Stromal cell of bone marrow (primary cell): Measurements from ENCODE around the gene TOMM5.

Experiments used
- DNase-seq: peaks from one replicate; pipeline ENCODE4 v3.0.0-alpha.2; 2012; ENCODE audit warnings: low read depth

The TOMM5 gene

DNA sequence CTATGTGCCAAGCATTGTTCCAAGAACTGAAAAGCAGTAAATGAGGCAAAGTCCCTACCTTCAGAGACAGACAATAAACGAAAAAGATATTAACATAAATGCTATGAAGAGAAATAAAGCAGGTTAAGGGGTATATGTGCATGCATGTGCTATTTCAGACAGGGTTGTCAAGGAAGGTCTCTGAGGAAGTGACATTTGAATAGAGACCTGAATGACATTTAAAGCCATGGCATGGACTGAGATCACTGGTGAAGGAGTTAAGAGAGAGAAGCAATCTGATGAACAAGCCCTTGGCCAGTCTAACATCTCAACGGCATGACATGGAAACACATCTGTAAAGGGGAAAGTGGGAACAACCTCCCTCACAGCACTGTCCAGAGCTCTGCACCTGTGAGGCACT lies 30.7 kb downstream of the TOMM5 start:
- DNase-seq, result no peak

DNA sequence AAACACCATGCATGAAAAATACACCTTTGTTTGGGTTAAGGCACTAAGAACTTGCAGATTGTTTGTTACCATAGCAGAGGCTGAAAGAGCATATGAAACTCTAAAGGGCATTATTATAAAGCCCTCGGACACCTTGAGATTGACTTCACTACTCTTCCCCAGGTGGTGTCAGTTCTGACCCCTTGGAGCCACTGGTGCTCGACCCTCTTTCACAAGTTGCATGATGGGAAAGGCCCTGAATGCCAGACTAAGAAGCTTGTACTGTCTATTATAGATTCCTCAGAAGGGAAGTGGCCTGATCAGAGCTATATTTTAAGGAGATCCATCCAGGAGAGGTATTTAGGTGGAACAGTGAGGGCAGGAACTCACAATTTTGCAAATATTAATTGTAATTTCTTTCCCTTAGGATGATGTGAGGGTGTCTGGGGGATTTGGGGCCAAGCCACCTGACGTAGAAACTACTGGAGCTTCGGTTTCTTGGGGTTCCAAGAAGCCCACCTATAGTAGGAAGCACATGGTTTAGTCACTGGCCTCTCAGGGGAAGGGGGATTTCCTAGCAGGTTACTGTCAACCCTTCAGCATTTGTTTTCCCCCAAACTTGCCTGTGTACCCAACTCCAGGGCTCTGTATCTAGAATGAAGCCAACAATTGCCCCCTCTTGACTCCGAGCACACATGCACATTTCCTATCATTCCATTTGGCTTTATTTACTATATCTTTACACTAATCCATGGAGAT lies 32.4 kb downstream of the TOMM5 start:
- DNase-seq, result no peak

DNA sequence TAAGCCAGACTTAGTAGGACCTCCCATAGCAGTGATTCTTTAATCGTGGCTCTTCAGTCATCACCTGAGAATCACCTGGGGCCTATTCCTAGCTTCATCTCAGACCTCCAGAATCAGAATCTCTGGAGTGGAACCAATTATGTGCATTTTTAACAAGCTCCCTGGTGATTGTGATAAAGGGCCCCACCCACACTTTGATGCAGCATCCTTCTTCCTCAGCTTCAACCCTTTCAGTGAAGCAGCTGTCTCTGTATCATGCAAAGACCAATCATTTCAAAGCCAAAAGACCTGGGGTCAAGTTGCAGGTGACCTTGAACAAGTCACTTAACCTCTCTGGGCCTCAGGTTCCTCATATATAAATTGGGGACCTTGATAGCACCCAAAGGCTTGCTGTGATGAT lies 33.3 kb downstream of the TOMM5 start:
- DNase-seq, result no peak

DNA sequence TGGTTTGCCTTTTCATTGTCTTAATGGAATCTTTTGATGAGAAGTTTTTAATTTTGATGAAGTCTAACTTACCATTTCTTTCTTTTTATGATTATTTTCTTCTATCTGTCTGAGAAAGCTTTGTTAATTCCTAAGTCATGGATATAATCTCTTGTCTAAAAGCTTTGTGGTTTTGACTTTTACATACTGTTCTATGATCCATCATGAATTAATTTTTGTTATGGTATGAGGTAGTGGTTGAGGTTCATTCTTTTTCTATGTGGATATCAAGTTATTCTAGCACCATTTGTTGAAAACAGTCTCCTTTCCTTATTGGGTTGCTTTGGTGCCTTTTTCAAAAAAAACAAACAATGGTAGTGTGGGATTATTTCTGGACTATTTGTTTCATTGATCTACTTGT lies 36.6 kb downstream of the TOMM5 start:
- no peak for DNase-seq

DNA sequence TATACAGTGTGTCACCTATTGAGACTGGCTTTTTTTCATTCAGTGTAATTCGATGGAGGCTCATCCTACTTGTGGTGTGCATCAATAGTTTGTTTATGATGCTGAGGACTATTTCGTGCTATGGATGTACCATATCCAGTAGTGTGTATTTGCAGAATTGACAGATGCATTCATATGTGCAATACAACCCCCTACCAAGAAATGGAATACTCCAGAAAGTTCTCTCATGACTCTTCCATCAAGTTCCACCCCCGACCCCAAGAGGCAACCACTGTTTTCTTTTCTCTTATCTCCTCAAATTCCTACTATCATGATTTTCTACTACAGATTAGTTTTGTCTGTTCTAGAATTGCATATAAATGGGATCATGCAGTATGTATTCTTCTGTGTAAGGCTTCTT lies 38.1 kb downstream of the TOMM5 start:
- no peak for DNase-seq

DNA sequence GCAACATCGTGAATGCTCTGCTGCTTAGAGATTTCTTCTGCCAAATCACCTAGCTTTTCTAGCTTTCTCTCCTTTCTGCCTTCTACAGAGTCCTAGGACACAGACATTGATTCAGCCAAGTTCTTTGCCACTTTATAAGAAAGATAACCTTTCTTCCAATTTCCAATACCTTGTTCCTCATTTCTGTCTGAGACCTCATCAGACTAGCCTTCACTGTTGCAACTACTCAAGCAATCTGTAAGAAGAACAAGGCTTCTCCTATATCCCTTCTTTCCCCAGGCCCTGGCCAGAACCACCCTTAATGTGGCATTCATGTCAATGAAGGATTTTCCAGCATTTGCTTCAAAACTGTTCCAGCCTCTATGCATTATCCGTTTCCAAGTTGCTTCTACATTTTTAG lies 40.5 kb downstream of the TOMM5 start:
- DNase-seq, result no peak

DNA sequence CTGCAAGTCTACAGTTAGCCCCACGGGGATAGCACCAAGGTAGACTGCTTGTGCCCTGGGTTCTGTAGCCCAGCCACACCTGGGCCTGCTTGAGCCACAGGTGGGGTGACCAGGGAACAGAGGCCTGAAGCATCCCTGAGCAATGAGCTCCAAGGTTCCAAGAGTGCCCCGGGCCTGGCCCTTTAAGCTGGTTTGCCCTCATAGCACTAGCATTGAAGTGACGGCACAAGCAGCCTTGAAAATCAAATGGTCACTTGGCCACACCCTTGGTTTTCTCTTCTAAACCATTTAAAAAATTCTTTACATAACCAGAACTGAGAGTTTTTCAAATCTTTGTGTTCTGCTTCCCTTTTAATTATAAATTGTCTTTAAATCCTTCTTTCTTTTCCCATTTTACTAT lies 40.9 kb downstream of the TOMM5 start:
- DNase-seq, result no peak

DNA sequence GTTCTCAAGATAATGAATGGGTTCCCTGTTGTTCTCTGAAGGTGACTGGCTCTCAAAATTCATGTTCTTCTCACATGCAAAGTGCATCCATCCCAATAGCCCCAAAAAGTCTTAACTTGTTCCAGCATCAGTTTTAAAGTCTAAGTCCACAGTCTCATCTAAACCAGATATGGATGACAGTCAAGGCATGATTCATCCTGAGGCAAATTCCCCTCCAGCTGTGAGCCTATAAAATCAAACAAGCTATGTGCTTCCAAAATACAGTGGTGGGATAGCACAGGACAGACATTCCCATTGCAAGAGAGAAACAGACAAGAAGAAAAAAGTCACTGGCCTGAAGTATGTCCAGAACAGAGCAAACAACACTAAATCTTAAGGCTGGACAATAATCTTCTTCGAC lies 41.6 kb downstream of the TOMM5 start:
- no peak for DNase-seq

DNA sequence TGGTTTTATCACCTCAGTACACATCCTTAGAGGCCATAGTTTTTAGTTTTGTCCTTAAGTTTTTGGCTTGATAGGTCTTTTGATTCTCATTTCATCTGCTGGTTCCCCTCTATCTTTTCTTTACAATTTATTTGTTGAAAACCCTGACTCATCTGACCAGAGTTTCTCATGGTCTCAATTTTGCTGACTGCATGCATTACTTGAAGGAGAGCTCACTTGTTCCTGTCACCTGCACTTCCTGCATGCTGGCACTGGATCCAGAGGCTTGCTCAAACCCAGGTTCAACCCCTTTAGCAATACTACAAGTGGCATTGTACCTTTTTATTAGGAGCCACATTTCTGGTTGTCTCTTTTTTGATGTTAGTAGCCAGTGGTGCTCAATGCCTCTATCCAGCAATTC lies 42.9 kb downstream of the TOMM5 start:
- no peak for DNase-seq

DNA sequence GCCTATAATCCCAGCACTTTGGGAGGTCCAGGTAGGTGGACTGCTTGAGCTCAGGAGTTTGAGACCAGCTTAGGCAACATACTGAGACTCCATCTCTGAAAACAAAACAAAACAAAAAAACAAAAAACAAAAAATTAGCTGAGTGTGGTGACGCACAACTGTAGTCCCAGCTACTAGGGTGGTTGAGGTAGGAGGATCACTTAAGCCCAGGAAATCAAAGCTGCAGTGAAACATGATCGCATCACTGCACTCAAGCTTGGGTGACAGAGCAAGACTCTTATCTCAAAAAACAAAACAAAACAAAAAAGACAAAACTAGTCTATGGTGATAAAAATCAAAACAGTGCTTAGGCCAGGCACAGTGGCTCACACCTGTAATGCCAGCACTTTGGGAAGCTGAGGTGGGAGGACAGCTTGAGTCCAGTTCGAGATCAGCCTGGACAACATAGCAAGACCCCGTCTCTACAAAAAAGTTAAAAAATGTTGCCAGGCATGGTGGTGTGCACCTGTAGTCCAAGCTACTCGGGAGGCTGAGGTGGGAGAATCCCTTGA lies 45.0 kb downstream of the TOMM5 start:
- no peak for DNase-seq

DNA sequence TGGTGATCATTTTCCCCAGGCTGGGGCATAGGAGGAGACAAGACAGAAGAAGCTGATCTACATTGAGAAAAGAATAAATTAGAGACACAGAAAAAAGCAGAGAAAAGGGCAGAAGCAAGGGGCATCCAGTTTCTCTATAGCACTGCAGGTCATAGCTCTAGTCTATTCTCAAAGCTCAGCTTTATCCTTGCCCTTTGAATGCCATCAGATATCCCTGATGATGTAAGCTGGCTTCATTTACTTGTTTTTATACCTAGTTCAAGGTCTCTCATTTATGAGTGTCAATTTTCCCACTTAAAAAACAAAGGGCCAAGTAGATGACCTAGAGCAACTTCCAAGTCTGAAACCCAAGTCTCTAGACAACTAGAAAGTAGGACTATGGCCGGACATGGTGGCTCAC lies 48.9 kb downstream of the TOMM5 start:
- no peak for DNase-seq

DNA sequence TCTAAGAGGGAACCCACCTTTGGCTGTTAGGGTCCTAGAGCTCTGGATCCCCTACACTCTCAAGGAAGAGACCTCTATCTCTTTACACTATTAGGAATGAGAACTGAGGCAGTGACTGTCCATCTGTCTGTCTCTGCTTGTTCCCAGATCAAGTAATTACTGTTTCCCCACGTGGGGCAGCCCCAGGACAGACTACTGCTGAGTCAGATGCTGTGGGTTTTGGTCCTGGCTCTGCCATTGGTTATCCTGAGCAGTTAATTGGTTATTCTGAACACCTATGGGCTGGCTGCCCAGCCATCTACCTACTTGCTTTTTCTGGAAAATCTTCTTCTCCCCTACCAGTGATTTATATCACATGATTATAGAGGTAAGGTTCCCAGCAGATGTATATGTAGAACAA lies 49.5 kb downstream of the TOMM5 start:
- DNase-seq, result no peak

DNA sequence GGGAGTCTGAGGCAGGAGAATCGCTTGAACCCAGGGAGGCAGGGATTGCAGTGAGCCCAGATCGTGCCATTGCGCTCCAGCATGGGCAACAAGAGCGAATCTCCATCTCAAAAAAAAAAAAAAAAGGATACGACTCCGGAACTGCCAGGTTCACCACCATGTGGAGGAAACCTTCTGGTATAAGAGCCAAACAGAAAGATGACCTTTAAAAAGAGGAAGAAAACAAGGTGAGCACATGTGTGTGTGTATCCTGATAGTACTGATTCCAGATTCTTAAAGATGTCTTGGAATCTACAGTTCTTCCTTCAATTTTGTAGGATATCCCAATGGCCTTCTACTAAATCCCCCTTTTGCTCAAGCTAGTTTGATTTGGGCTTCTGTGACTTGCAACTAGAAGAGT lies 49.9 kb downstream of the TOMM5 start:
- no peak for DNase-seq

DNA sequence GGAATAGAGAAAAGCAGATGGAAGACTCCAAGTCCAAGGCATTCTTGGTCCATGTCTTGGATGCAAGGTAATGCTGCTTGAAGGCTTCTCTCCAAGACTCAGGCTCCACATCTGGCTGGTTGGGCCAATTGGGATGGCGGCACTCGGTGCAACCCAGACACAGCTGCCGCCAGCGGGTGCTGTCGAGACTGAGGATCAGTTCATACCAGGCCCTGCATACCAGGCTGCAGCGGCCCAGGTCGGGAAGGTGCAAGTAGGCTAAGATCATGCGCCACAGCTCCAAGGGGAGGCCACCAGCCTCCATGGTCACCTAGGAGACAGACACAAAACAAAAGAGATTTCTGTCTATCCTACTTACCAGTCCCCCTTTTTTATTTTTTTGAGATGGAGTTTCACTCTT lies 50.9 kb downstream of the TOMM5 start:
- DNase-seq, result no peak

DNA sequence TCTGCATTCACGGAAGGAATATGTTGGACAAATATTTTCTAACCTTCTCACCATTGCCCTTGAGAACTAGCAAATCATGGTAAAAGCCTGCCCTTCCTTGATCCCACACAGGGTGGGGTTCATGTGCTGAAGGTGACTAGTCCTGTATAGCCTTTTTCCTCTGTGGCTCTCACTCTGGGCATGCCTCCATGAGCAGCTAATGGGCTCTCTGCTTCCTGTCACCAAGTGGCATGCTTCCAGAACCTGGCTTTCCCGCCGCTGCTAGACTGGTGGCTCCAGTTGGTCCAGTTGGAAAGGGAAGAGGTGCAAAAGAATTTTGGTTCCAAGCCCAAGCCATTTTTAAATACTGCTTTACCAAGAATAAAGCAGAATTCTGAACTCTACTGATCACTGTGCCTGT lies 51.8 kb downstream of the TOMM5 start:
- no peak for DNase-seq

DNA sequence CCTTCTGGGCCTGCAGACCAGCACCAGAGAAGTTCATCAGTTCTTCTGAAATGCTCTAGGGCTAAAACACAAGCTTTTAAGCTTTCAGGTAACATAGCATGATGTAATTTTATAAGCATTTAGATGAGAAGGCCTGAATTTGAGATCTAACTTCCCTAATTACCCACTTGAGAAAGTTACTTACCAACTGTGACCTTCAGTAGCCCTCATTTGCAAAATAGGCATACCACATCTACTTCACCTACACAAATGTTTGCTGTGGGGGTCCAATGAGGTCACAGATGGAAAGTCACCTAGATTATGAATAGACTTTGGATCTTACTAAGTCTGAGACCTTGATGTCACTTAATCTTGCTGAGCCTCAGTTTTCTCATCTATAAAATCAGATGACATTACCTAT lies 52.8 kb downstream of the TOMM5 start:
- DNase-seq, result no peak
